ENCODE results near the gene TAS1R3. TPM values are rescaled to one million over a fixed set of nuclear protein-coding genes. Genes with fewer than 3 reads are reported as not detected.

TAS1R3 gene
- total RNA-seq, 3 donors from 2014 or later (not counting 1 experiment from before 2014, with no cell fraction given) = 0.66 to 1.4 (median 1.3) TPM

DNA sequence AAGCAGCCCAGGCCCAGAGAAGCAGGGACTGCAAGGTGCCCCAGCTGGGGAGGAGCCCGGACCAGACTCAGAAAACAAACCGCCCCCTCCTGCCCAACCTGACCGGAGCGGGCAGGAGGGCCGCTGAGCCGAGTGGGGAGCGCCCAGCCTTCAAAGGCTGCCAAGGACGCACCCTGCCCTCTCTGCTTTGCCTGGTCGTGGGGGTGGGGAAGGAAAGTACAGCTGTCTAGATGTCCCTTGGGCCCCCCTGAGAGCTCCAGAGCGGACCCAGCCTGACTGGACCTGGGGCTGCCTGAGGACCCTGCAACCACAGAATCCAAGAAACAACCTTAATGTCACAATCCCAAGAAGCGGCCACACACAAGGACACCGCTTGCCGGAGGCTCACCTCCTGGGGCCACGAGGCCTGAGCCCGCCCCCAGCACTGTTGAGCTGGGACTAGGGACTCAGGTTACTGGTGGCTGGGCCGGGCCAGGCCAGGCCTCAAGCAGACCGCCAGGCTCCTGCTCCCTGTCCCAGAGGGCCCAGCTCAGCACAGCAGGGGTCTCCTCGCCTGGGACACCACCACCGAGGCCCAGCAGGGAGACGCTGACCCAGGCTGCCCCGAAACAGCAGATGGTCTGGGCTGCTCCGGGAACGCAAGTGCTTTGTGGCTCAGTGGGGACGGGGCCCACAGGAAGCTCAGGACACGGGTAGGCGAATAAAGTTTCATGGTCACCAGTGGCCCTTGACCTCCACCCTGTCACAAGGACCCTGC, 16.8 kb downstream of the TAS1R3 start:
- H3K4me1 ChIP-seq (ENCODE audit: control insufficient read depth, insufficient read depth, low read length) = peaks cover 23% of the 10 kb centered on the region
- no peak overlapping the region for H3K27ac ChIP-seq (ENCODE audit: low read length)
- H3K4me3 ChIP-seq (ENCODE audit: low read length) = peak overlapping the region; percentile 17
- TF ChIP-seq, protein P1, sequence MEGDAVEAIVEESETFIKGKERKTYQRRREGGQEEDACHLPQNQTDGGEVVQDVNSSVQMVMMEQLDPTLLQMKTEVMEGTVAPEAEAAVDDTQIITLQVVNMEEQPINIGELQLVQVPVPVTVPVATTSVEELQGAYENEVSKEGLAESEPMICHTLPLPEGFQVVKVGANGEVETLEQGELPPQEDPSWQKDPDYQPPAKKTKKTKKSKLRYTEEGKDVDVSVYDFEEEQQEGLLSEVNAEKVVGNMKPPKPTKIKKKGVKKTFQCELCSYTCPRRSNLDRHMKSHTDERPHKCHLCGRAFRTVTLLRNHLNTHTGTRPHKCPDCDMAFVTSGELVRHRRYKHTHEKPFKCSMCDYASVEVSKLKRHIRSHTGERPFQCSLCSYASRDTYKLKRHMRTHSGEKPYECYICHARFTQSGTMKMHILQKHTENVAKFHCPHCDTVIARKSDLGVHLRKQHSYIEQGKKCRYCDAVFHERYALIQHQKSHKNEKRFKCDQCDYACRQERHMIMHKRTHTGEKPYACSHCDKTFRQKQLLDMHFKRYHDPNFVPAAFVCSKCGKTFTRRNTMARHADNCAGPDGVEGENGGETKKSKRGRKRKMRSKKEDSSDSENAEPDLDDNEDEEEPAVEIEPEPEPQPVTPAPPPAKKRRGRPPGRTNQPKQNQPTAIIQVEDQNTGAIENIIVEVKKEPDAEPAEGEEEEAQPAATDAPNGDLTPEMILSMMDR (IDR thresholded peaks at IDR 0.05) = no peak
- intact Hi-C loops (cut with micrococcal nuclease) = no loop called here
- H3K4me3 Mint-ChIP-seq = peak overlapping the region; percentile 76
- no peaks in the 10 kb centered on the region for H3K36me3 Mint-ChIP-seq
- peak overlapping the region in 1 of 2 donors; percentile 53 for H3K27ac Mint-ChIP-seq
- peaks cover 0 to 35% of the 10 kb centered on the region in 2 donors for H3K4me1 Mint-ChIP-seq
- peaks cover 7% of the 10 kb centered on the region for H3K27me3 ChIP-seq (ENCODE audit: control insufficient read depth, insufficient read depth, low read length)
- DNase-seq = no peak
- 76% methylated on average over 26 of the region's 26 CpGs for WGBS (ENCODE audit: insufficient coverage)
- no peaks in the 10 kb centered on the region for H3K36me3 ChIP-seq (ENCODE audit: control insufficient read depth, insufficient read depth, low read length)
- H3K9me3 Mint-ChIP-seq = no peaks in the 10 kb centered on the region
- no peaks in the 10 kb centered on the region for H3K9me3 ChIP-seq (ENCODE audit: control insufficient read depth, insufficient read depth, low read length)
- H3K27me3 Mint-ChIP-seq (ENCODE audit: low read depth in 2 of 2) = peaks cover 0 to 3% of the 10 kb centered on the region in 2 donors
- ATAC-seq = no peak

- DNase-seq (peak in 1 of 2 donors; percentile 31), ATAC-seq (peak; percentile 39 to 45 (median 45))
- intact Hi-C loops (cut with micrococcal nuclease) = no loop called here
- H3K36me3 Mint-ChIP-seq = no peaks in the 10 kb centered on the region
- peak overlapping the region in 1 of 2 donors; percentile 53 for H3K27ac Mint-ChIP-seq
- H3K4me3 ChIP-seq (ENCODE audit: low read length) = peak overlapping the region; percentile 47
- WGBS (ENCODE audit: insufficient coverage) = under 1% methylated on average over 109 of the region's 109 CpGs
- H3K9me3 Mint-ChIP-seq = no peaks in the 10 kb centered on the region
- TF ChIP-seq, protein P1 (IDR thresholded peaks at IDR 0.05) = no peak
- H3K4me1 ChIP-seq (ENCODE audit: control insufficient read depth, insufficient read depth, low read length) = peaks cover 27% of the 10 kb centered on the region
- no peak overlapping the region for H3K27ac ChIP-seq (ENCODE audit: low read length)
- peaks cover 0 to 3% of the 10 kb centered on the region in 2 donors for H3K27me3 Mint-ChIP-seq (ENCODE audit: low read depth in 2 of 2)
- H3K36me3 ChIP-seq (ENCODE audit: control insufficient read depth, insufficient read depth, low read length) = no peaks in the 10 kb centered on the region
- H3K4me1 Mint-ChIP-seq = peaks cover 0 to 32% of the 10 kb centered on the region in 2 donors
- peaks cover 15% of the 10 kb centered on the region for H3K27me3 ChIP-seq (ENCODE audit: control insufficient read depth, insufficient read depth, low read length)
- no peaks in the 10 kb centered on the region for H3K9me3 ChIP-seq (ENCODE audit: control insufficient read depth, insufficient read depth, low read length)
- H3K4me3 Mint-ChIP-seq = peak overlapping the region; percentile 79
Observed at GRCh38 chr1:1348420-1349255, 17.6 kb downstream of the TAS1R3 start.

DNA sequence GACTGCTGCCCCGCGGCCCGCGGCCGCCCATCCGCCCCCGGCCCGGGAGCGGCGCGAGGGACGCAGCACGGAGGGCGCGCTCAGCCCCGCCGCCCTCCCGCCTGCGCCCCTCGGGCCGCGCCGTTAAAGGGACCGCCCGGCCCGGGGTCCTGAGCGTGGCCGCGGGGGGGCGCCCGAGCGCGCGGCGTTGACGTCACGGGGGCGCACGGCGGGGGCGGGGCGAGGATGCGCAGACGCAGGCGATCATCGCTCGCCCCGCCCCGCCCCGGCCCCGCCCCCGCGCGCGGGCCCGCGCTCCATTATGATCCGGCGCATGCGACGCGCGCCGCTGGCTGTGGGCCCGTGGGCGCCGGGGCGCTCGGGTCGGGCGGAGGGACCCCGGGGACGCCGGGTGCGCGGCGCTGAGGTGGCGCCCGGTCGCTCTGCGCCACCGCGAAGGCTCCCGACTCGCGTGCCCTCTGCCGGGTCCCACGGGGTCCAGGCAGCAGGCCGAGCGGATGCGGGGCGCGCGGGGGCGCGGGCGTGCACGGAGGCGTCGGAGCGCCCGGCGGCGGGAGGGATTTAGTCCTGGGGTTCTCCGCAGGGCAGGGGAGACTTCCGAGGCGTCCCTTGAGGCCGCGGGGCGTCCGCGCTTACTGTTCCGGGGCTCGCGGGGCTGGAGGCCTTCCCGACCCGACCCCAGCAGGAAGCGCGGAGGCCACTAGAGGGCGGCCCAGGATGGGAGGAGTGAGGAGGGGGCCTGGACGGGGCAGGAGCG, 18.4 kb downstream of the TAS1R3 start, which contains the start of gene DVL1:
TSS of gene DVL1 (minus strand) at position 163 of the 757 bp plus-strand sequence. CDS start 353 bp downstream, outside the sequence.
- H3K4me1 ChIP-seq (ENCODE audit: control insufficient read depth, insufficient read depth, low read length) = peaks cover 34% of the 10 kb centered on the region
- peak; percentile 77 to 83 for DNase-seq
- under 1% methylated on average over 117 of the region's 122 CpGs for WGBS (ENCODE audit: insufficient coverage)
- Mint-ChIP-seq H3K27ac (peak within 1 kb of the TSS in 1 of 2 donors; percentile 53), H3K9me3 (no peaks in the 10 kb centered on the region), H3K27me3 (ENCODE audit: low read depth in 2 of 2) (peaks cover 0 to 3% of the 10 kb centered on the region in 2 donors), H3K4me3 (peak within 1 kb of the TSS; percentile 79), H3K4me1 (peaks cover 0 to 35% of the 10 kb centered on the region in 2 donors), H3K36me3 (no peaks in the 10 kb centered on the region)
- H3K27ac ChIP-seq (ENCODE audit: low read length) = peak within 1 kb of the TSS; percentile 45
- TF ChIP-seq, protein P1 (IDR thresholded peaks at IDR 0.05) = peak; percentile 26
- intact Hi-C loops (cut with micrococcal nuclease) = no loop called here
- no peaks in the 10 kb centered on the region for H3K9me3 ChIP-seq (ENCODE audit: control insufficient read depth, insufficient read depth, low read length)
- peak; percentile 83 to 93 (median 83) for ATAC-seq
- no peaks in the 10 kb centered on the region for H3K36me3 ChIP-seq (ENCODE audit: control insufficient read depth, insufficient read depth, low read length)
- H3K4me3 ChIP-seq (ENCODE audit: low read length) = peak within 1 kb of the TSS; percentile 47
- peaks cover 18% of the 10 kb centered on the region for H3K27me3 ChIP-seq (ENCODE audit: control insufficient read depth, insufficient read depth, low read length)

Measured in natural killer cell (primary cell).